H9 (cell line): ENCODE measurements around the gene CEP112. TPM values are rescaled to one million over a fixed set of nuclear protein-coding genes. Genes with fewer than 3 reads are reported as not detected.

Experiments
- DNase-seq: peaks from one replicate; pipeline ENCODE4 v3.0.0-alpha.2; 2017
- H2AFZ ChIP-seq: one replicate; pipeline ENCODE4 v1.6.1; 2013; ENCODE audit warnings: mild to moderate bottlenecking, low read length, control low read depth, moderate library complexity
- H2AK5ac ChIP-seq: 2 replicates; pipeline ENCODE4 v1.6.1; 2013; ENCODE audit warnings: low read length, control low read depth, mixed read lengths; ENCODE audit not compliant: insufficient read length
- H2BK120ac ChIP-seq: one replicate; pipeline ENCODE4 v1.6.1; 2013; ENCODE audit warnings: low read depth, mild to moderate bottlenecking, low read length, control low read depth, inconsistent platforms; ENCODE audit not compliant: poor library complexity, severe bottlenecking
- H2BK12ac ChIP-seq: 2 replicates; pipeline ENCODE4 v1.6.1; 2013; ENCODE audit warnings: low read length, control low read depth, mixed read lengths, low read depth; ENCODE audit not compliant: insufficient read length
- H2BK15ac ChIP-seq: 2 replicates; pipeline ENCODE4 v1.6.1; 2013; ENCODE audit warnings: low read depth, low read length, control low read depth
- H2BK20ac ChIP-seq: one replicate; pipeline ENCODE4 v1.6.1; 2013; ENCODE audit warnings: low read depth, mild to moderate bottlenecking, low read length, control low read depth, inconsistent platforms; ENCODE audit not compliant: poor library complexity, severe bottlenecking
- H2BK5ac ChIP-seq: 2 replicates; pipeline ENCODE4 v1.6.1; 2013; ENCODE audit warnings: low read length, control low read depth, mixed read lengths; ENCODE audit not compliant: insufficient read length
- H3K14ac ChIP-seq: 2 replicates; pipeline ENCODE4 v1.6.1; 2013; ENCODE audit warnings: low read length, control low read depth; ENCODE audit not compliant: insufficient read depth
- H3K18ac ChIP-seq: 2 replicates; pipeline ENCODE4 v1.6.1; 2013; ENCODE audit warnings: low read depth, mild to moderate bottlenecking, mixed read lengths, low read length, control low read depth; ENCODE audit not compliant: insufficient read length
- H3K23ac ChIP-seq: 2 replicates; pipeline ENCODE4 v1.6.1; 2013; ENCODE audit warnings: low read length, control low read depth, mixed read lengths, low read depth; ENCODE audit not compliant: insufficient read length
- H3K23me2 ChIP-seq: 2 replicates; pipeline ENCODE4 v1.6.1; 2013; ENCODE audit warnings: low read depth, mild to moderate bottlenecking, mixed read lengths, low read length, control low read depth; ENCODE audit not compliant: insufficient read length, poor library complexity, severe bottlenecking
- H3K27ac ChIP-seq: 2 replicates; pipeline ENCODE4 v1.5.1; 2013; ENCODE audit warnings: low read length, control low read depth, mixed read lengths, low read depth; ENCODE audit not compliant: insufficient read length
- H3K27me3 ChIP-seq: 2 replicates; pipeline ENCODE4 v1.6.1; 2013; ENCODE audit warnings: low read length, control low read depth, inconsistent platforms; ENCODE audit not compliant: insufficient read depth
- H3K4ac ChIP-seq: 2 replicates; pipeline ENCODE4 v1.6.1; 2013; ENCODE audit warnings: low read depth, mild to moderate bottlenecking, control low read depth, inconsistent platforms, low read length, moderate library complexity
- H3K4me1 ChIP-seq: 2 replicates; pipeline ENCODE4 v1.6.1; 2013; ENCODE audit warnings: low read length, control low read depth, inconsistent platforms; ENCODE audit not compliant: insufficient read depth
- H3K4me2 ChIP-seq: 2 replicates; pipeline ENCODE4 v1.6.1; 2013; ENCODE audit warnings: low read length, control low read depth, mixed read lengths; ENCODE audit not compliant: insufficient read length, insufficient read depth
- H3K56ac ChIP-seq: 2 replicates; pipeline ENCODE4 v1.6.1; 2013; ENCODE audit warnings: low read depth, mild to moderate bottlenecking, mixed read lengths, low read length, control low read depth; ENCODE audit not compliant: insufficient read length
- H3K79me1 ChIP-seq: 2 replicates; pipeline ENCODE4 v1.6.1; 2013; ENCODE audit warnings: low read depth, mild to moderate bottlenecking, moderate library complexity, low read length, control low read depth, inconsistent platforms; ENCODE audit not compliant: insufficient read depth, poor library complexity, severe bottlenecking
- H3K79me2 ChIP-seq: 2 replicates; pipeline ENCODE4 v1.6.1; 2013; ENCODE audit warnings: low read length, control low read depth, inconsistent platforms; ENCODE audit not compliant: insufficient read depth
- H3K9ac ChIP-seq: 2 replicates; pipeline ENCODE4 v1.6.1; 2013; ENCODE audit warnings: low read length, control low read depth, mixed read lengths; ENCODE audit not compliant: insufficient read length; ENCODE audit errors: extremely low read depth
- H3K9me3 ChIP-seq: one replicate; pipeline ENCODE4 v1.6.1; 2013; ENCODE audit warnings: low read depth, low read length, inconsistent platforms; ENCODE audit not compliant: control insufficient read depth
- H3T11ph ChIP-seq: one replicate; pipeline ENCODE4 v1.6.1; 2013; ENCODE audit warnings: mild to moderate bottlenecking, low read length, control low read depth, inconsistent platforms
- H4K20me1 ChIP-seq: one replicate; pipeline ENCODE4 v1.6.1; 2013; ENCODE audit not compliant: control insufficient read depth, insufficient read length, insufficient read depth
- H4K5ac ChIP-seq: 2 replicates; pipeline ENCODE4 v1.6.1; 2013; ENCODE audit warnings: low read depth, mild to moderate bottlenecking, mixed read lengths, low read length, control low read depth; ENCODE audit not compliant: insufficient read length
- H4K8ac ChIP-seq: replicated peaks from 2 replicates; pipeline ENCODE4 v1.6.1; 2013; ENCODE audit warnings: low read length, control low read depth, mixed read lengths, low read depth; ENCODE audit not compliant: insufficient read length
- H4K91ac ChIP-seq: 2 replicates; pipeline ENCODE4 v1.6.1; 2013; ENCODE audit warnings: low read depth, mild to moderate bottlenecking, moderate library complexity, mixed read lengths, low read length, control low read depth; ENCODE audit not compliant: insufficient read length
- H3K27ac Mint-ChIP-seq, 3 experiments: 2 replicates in 2 of 3; 3 replicates in 1 of 3; pipeline ENCODE4 v1.8.0; 2020 to 2021; ENCODE audit warnings: mixed read lengths in 3 of 3, mild to moderate bottlenecking in 1 of 3, moderate library complexity in 1 of 3
- H3K27me3 Mint-ChIP-seq: 2 replicates; pipeline ENCODE4 v1.8.0; 2021; ENCODE audit warnings: low read depth, mild to moderate bottlenecking, moderate library complexity, mixed read lengths
- H3K36me3 Mint-ChIP-seq, 3 experiments: 2 replicates in 2 of 3; 3 replicates in 1 of 3; pipeline ENCODE4 v1.8.0; 2020 to 2021; ENCODE audit warnings: low read depth in 3 of 3, mixed read lengths in 3 of 3; ENCODE audit not compliant: insufficient read depth in 1 of 3
- H3K4me1 Mint-ChIP-seq, 2 experiments: 2 replicates each; pipeline ENCODE4 v1.8.0; 2020; ENCODE audit warnings: mixed read lengths in 2 of 2
- H3K4me3 Mint-ChIP-seq, 2 experiments: 2 replicates in 1 of 2; 3 replicates in 1 of 2; pipeline ENCODE4 v1.8.0; 2020 to 2021; ENCODE audit warnings: mild to moderate bottlenecking in 2 of 2, mixed read lengths in 2 of 2, moderate library complexity in 1 of 2
- H3K9me3 Mint-ChIP-seq, 2 experiments: 2 replicates in 1 of 2; 3 replicates in 1 of 2; pipeline ENCODE4 v1.8.0; 2020; ENCODE audit warnings: mild to moderate bottlenecking in 2 of 2, mixed read lengths in 2 of 2, moderate library complexity in 1 of 2
- CTCF ChIP-seq: fragments of 200-600 bp; sonication (generic); conservative IDR thresholded peaks from 3 replicates; pipeline ENCODE4 v1.8.0; 2021; ENCODE audit warnings: antibody characterized with exemption, mild to moderate bottlenecking
- WGBS: extraction: QIAGEN DNeasy Blood & Tissue Kit; methylation state at CpG from one replicate; pipeline ENCODE4 v1.1.7; 2013; ENCODE audit warnings: missing lambda C conversion rate, low lambda C conversion rate, mixed read lengths; ENCODE audit not compliant: insufficient read length; ENCODE audit errors: extremely low coverage; 5-methylcytosine and 5-hydroxymethylcytosine counted together
- total RNA-seq: library from RNA; stranded (reverse); gene quantifications from 2 replicates; pipeline ENCODE4 v1.2.1, GENCODE V29; 2021

The CEP112 gene
- total RNA-seq, 1 experiment from 2014 or later = 5.4 TPM

GRCh38 chr17:65674246-65675045, 517.5 kb downstream of the CEP112 start:
- H3K27ac Mint-ChIP-seq = no peak overlapping the region
- no peak for TF ChIP-seq CTCF

More at GRCh38 chr17:65674246-65675045, 517.5 kb downstream of the CEP112 start:
- H3K23me2 ChIP-seq = no peaks in the 10 kb centered on the region
- Mint-ChIP-seq H3K36me3 (peaks cover 0 to 5% (median 2%) of the 10 kb centered on the region in 3 experiments; a peak in 2 of 7 replicates), H3K4me1 (peaks cover 4 to 5% of the 10 kb centered on the region in 2 experiments; a peak in 3 of 4 replicates), H3K4me3 (no peak overlapping the region), H3K27me3 (no peaks in the 10 kb centered on the region; the same call in 1 of the 2 replicates), H3K9me3 (peaks cover 4% of the 10 kb centered on the region in 2 experiments; a peak in 3 of 5 replicates)
- no peak overlapping the region for H3K14ac ChIP-seq
- no peak overlapping the region for H3K4me2 ChIP-seq
- H2BK20ac ChIP-seq = no peak overlapping the region
- H2BK12ac ChIP-seq = no peak overlapping the region
- no peak overlapping the region for H3K18ac ChIP-seq
- no peak overlapping the region for H2BK5ac ChIP-seq
- H2BK15ac ChIP-seq = no peak overlapping the region
- H3T11ph ChIP-seq = no peak overlapping the region
- no peak overlapping the region for H2AK5ac ChIP-seq
- H3K4ac ChIP-seq = no peak overlapping the region
- H3K4me1 ChIP-seq = no peaks in the 10 kb centered on the region
- no peaks in the 10 kb centered on the region for H3K79me2 ChIP-seq
- H3K56ac ChIP-seq = no peak overlapping the region
- no peaks in the 10 kb centered on the region for H3K27me3 ChIP-seq
- H3K27ac ChIP-seq = no peak overlapping the region
- H2AFZ ChIP-seq = no peak overlapping the region
- H4K5ac ChIP-seq = no peak overlapping the region
- H4K20me1 ChIP-seq = no peaks in the 10 kb centered on the region
- WGBS = no CpG with 5 or more reads among the region's 1 CpG
- no peak overlapping the region for H3K9ac ChIP-seq
- no peaks in the 10 kb centered on the region for H3K9me3 ChIP-seq
- no peaks in the 10 kb centered on the region for H3K79me1 ChIP-seq
- no peak overlapping the region for H4K8ac ChIP-seq
- DNase-seq = no peak
- no peak overlapping the region for H4K91ac ChIP-seq
- H3K23ac ChIP-seq = no peak overlapping the region
- no peak overlapping the region for H2BK120ac ChIP-seq
